Measurements from ENCODE around the gene ZDBF2.

DNA sequence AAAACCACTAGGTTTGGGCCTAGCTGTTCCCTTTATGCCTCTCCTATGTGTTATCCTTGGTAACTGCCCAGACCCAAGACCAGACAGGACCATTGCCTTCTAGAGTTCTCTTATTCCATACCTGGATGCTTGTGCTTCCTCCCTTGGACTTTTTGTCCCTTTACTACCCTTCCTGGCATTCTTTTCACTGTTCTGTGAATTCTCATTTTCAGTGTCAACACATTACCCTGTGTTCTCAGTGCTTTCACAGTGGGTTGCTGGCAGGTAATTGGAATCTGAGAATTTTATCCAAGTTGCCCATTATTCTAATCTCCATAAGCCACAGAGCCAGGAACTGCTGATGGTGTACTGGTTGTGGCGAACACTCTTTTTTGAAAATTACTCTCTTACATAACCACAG is 41.7 kb downstream of the ZDBF2 start:
- TF ChIP-seq TAF1 (IDR thresholded peaks at IDR 0.05; ENCODE audit: borderline replicate concordance, insufficient read depth, low read length) (no peak), SIN3A (IDR thresholded peaks at IDR 0.05; ENCODE audit: borderline replicate concordance, insufficient read depth, low read length) (no peak), REST (IDR thresholded peaks at IDR 0.05; ENCODE audit: insufficient read depth in 1 of 2, low read depth in 2 of 2, low read length in 2 of 2) (no peak)

Measured in PFSK-1 (cell line).